Measurements from ENCODE around the gene VMA21. TPM values are rescaled to one million over a fixed set of nuclear protein-coding genes. Genes with fewer than 3 reads are reported as not detected.

VMA21 gene, protein sequence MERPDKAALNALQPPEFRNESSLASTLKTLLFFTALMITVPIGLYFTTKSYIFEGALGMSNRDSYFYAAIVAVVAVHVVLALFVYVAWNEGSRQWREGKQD
- 46.1 and 52.3 TPM in 2 replicates for total RNA-seq (2014; rRNA removed; shearing (Covaris generic); ENCODE audit: low replicate concordance)

DNA sequence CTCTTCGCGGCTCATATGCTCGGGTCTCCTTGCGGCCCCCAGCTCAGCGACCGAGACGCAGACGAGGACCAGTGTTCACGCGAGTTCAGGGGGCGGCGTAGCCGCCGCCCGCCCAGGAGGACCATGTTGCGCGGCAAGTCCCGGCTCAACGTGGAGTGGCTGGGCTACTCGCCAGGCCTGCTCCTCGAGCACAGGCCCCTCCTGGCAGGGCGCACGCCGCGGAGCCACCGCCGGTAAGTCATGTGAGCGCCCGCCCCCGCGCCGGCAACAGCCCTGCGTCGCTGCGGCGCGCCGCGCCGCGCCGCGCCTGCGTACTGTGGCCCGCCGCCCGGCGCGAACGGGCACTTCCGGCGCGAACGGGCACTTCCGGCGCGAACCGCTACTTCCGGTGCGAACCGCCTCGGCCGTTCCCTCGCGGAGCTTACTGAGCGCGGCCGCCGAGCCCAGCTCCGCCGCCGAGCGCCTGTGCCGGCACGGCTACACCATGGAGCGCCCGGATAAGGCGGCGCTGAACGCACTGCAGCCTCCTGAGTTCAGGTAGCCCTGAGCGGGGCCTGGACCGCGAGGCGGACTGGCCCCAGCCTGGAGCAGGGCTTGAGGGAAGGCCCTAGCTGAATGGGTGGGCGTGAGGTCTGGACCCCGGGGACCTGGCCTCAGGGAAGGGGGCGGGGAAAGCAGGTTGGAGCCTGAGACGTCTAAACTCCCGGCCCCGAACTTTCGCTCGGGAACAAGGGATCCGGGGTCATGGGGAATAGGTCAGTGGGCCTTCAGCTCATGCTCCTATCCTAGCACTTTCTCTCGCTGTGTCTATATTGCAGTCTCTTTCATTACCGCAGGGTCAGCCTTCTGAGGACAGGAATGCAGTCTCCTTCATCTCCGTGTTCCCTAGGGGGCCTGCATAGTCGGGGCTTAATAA is at the start of gene VMA21:
Gene VMA21, plus strand, starts transcription at position 382 of the 916 bp plus-strand sequence. Its CDS starts 103 bp downstream, at position 485.
- in situ Hi-C loops (cut with HindIII; ENCODE audit: low pct_unique_long_range_greater_than_20kb, low sequenced_read_pairs): no loop called here
- DNase-seq (ENCODE audit: low read depth): peak; percentile 84

DNA sequence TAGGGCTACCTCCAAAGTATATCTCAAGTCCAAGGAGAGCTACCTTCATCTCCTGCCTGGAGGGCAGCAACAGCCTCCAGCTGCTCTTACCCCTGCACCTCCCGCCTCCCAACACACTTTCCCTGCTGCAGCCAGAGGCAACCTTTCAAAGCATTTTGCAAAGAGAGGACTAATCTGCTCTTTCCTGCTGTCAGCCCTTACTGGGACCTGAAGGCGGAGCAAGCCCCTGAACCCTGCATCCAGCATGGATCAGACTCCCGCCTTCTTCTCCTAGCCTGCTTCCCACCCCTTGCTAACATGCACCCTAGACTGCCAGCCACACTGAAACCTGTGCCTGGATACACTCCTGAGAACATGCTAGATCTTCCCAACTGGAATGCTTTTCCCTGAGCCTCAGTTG is 37.7 kb upstream of the VMA21 start:
- in situ Hi-C loops (cut with HindIII; ENCODE audit: low pct_unique_long_range_greater_than_20kb, low sequenced_read_pairs): no loop called here
- no peak for DNase-seq (ENCODE audit: low read depth)

DNA sequence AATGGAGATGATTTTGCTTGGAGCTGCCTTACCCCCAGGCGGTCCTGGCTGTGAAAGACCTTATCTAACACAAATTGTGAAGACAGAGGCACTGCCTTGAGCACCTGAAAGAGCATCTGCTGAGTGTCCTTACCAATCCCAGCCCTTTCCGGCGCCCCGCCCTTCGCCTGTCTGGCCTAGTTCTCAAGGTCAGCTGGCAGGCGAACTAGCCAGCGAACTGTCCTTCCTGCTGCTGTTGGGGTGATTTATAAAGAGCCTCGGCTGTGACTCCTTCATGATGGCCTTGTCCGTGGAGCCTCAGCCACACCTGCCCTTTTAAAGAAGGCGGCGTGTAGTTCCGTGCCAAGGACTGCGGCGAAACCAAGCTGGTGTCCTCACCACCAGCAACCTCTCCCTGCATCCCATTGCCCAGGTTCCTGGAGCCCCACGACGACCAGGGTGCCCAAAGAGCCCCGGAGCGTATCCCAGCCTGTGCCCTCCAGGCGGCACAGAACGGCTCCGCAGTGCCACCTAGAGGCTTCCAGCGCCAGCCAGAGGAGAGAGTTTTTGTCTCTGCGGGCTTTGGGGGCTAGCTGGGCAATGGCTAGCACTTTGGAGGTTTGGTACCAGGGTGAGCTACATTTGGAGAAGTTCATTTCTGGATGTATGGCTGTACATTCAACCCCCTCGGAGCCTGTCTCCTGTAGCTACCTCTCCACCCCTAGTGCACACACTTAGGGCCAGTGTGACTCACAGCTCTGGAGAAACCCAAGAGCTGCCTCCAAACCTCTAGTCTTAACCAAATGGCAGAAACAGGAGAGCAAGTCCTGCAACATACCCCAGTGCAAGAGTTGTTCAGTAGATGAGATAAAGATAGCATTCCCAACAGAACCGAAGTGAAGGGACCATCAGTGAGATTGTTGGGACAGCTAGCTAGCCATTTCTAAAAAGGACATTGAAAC is 36.8 kb upstream of the VMA21 start:
- in situ Hi-C loops (cut with HindIII; ENCODE audit: low pct_unique_long_range_greater_than_20kb, low sequenced_read_pairs): no loop called here
- no peak for DNase-seq (ENCODE audit: low read depth)

DNA sequence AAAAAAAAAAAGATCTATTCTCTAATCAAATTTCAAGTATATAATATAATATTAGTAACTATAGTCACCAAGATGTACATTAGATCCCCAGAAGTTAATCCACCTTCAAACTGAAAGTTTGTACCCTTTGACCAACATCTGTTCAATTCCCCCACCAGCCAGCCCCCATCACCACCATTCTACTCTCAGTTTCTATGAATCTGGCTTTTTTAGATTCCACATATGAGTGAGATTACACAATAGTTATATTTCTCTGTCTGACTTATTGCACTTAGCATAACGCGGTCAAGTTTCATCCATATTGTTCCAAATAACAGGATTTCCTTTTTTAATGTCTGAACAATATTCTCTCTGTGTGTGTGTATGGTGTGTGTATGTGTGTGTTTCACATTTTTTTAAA is 33.7 kb upstream of the VMA21 start:
- DNase-seq (ENCODE audit: low read depth): no peak
- in situ Hi-C loops (cut with HindIII; ENCODE audit: low pct_unique_long_range_greater_than_20kb, low sequenced_read_pairs): no loop called here

DNA sequence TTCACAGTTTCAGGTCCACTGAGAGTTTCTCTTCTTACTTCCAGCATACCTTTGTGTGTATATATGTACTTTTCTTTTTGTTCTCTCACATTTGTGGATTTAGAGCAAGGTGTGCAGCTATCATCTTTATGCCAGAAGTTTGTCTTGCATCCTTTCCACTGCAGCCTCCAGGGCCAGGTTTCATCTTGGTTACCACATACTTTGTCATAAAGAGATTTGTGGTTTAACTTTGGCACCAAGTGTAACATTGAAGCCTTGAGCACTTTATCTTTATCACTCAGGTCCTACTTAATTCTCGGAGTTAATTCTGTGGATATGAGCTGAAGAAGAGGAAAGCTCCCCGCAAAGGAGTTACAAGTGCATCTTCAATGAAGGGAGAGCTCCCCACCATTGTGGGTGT is 31.4 kb upstream of the VMA21 start:
- in situ Hi-C loops (cut with HindIII; ENCODE audit: low pct_unique_long_range_greater_than_20kb, low sequenced_read_pairs): no loop called here
- DNase-seq (ENCODE audit: low read depth): no peak

DNA sequence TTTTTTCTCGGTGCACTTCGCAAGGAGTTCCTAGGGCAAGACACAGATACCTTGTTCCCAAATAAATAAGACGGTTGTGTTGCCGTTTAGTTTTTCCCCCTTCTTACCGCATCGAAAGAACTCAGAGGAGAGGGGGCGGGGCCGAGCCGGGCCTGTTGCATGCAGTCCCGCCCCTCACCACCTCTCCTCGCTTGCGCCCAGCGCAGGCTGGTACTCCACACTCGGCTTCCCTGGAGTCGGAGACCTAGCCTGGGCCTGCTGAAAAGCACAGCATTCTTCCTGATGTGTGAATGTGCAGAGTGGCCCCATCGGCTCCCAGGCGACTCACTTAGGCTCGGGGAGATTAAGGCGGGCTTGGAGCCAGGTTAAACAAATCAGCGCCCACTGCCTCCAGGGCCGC is 26.1 kb upstream of the VMA21 start:
- in situ Hi-C loops (cut with HindIII; ENCODE audit: low pct_unique_long_range_greater_than_20kb, low sequenced_read_pairs): no loop called here

DNA sequence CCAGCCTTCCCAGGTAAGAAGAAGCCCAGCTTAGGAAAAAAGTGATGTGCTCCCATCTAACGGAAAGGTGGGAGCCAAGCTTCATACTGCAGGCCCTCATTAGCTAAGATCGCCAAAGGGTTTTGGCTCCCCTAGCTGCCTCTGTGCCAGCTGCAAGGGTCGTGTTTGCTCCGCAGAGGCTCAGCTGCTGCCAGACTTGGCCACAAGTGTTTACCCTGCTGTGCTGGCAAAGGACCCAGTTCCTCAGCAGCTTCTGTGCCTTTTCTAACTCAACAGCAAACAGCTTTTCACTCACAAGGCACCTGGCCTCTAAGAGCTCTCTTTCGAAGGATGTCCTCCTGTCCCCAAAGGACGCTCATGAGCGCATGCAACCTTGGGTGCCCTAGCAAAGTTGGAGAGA is 12.2 kb upstream of the VMA21 start:
- DNase-seq (ENCODE audit: low read depth): no peak
- in situ Hi-C loops (cut with HindIII; ENCODE audit: low pct_unique_long_range_greater_than_20kb, low sequenced_read_pairs): no loop called here

More for the DNA sequence above, 26.1 kb upstream of the VMA21 start:
- no peak for DNase-seq (ENCODE audit: low read depth)

DNA sequence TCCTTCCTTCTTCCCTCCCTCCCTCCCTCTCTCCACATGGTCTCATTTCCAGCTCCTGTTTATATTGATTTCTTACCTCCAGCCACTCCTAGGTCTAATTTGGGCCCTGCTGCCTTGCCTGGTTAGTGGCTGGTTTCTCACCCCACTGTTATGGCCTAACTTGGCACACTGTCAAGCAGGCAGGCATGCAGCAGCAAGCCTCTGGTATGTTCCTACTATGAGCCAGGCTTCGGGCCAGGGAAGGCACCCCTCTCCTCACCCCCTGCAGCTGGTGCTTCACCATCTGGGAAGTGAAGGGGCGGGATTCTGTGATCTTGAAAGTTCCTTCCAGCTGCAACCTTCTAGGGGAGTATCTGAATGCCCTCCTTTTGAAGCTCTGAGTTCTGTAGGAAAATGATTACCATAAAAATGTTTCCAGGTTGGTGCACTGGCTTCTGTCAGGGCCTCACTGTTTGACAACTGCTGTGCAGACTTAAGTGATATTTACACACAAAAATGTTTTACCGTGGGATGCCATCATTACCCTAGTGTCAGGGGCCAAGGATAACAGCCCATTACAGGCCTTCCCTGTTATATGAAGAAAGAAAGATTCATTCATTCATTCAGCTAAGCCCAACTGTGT is 10.1 kb upstream of the VMA21 start:
- in situ Hi-C loops (cut with HindIII; ENCODE audit: low pct_unique_long_range_greater_than_20kb, low sequenced_read_pairs): no loop called here
- no peak for DNase-seq (ENCODE audit: low read depth)

DNA sequence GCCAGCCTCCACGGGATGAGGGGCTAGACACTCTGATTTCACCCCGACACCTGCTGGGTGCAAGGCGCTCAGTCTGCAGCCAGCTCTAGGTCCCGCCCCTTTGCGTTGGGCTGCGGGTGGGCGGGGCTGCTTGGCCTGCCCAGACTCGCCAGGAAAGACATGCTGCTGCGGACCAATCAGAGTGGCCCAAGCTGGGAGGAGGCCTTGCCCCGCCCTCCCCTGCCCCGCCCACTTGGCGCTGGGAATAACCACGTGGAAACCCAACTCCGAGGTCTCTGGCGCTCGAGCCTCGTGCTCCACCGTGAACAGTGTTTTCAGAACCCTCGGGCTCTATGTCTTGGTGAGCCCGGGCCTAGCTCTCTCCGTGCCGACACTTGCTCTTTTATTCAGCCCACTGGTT is 5.3 kb upstream of the VMA21 start:
- no peak for DNase-seq (ENCODE audit: low read depth)
- in situ Hi-C loops (cut with HindIII; ENCODE audit: low pct_unique_long_range_greater_than_20kb, low sequenced_read_pairs): no loop called here

DNA sequence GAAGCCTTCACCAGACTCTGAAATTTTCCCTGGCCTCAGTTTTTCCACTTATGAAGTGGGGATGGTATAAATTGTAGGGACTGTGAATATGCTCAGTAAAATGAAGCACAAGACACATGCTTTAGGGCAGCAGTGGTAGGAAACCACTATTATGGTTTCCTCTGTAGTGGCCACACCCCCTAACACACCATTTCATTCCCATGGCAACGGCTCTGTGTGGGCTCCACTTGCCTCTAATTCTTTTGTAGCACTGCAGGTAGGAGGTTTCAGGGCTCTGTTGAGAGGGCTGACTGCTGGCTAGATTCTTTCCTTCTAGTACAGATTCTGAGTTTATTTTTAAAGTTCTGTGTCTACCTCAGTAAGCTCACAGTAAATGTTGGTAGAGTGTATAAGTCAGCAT is 3.5 kb upstream of the VMA21 start:
- no peak for DNase-seq (ENCODE audit: low read depth)
- in situ Hi-C loops (cut with HindIII; ENCODE audit: low pct_unique_long_range_greater_than_20kb, low sequenced_read_pairs): no loop called here

DNA sequence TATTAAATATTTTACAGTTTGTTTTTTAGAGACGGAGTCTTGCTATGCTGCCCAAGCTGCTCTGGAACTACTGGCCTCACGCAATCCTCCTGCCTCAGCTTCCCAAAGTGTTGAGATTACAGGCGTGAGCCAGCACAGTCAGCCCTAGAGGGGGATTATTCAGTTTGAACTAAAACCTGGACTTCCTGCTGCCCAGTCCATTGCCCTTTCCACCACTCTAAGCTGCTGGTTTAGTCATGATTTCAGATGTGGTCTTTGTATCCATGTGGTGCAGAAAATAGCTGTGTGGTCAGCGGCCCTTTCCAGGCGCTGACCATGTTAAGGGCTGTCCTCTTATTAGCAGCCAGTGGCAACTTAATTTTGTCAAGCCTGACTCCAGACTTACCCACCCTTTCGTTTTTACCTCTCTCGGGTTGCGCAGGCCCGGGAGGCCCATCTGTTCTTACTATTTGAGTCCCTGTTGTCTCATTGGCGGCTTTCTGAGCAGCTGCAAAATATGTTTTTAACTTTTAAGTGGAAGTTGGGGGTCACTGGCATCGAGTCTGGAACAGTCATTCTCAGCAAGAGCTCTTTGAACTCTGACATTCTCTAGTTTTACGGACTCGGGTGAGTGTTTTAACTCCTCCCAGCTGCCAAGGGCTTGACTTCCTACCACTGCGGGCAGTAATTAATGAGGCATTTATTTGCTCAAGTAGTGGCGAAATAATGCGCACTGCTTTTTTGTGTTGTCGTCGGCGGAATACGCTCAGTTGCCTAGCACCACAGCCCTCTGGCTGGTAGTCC is 773 bp upstream of the VMA21 start:
- DNase-seq (ENCODE audit: low read depth): no peak
- in situ Hi-C loops (cut with HindIII; ENCODE audit: low pct_unique_long_range_greater_than_20kb, low sequenced_read_pairs): no loop called here

DNA sequence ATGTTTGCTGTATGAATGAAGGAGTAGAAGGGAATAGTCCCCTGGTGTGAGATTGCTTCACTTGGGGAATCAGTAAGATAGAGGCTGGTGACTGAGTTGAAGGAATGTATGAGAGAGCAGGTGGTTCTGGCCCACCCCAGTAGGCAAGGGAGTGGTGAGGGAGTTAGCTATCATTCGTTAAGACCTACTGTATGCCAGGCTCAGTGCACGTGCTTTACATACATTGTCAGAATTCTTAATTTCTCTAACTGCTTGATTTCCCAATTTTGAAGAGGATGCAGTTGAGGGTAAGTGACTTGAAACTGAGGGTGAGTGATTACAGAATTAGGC is 700 bp downstream of the VMA21 start:
- in situ Hi-C loops (cut with HindIII; ENCODE audit: low pct_unique_long_range_greater_than_20kb, low sequenced_read_pairs): no loop called here
- peak; percentile 8 for DNase-seq (ENCODE audit: low read depth)

DNA sequence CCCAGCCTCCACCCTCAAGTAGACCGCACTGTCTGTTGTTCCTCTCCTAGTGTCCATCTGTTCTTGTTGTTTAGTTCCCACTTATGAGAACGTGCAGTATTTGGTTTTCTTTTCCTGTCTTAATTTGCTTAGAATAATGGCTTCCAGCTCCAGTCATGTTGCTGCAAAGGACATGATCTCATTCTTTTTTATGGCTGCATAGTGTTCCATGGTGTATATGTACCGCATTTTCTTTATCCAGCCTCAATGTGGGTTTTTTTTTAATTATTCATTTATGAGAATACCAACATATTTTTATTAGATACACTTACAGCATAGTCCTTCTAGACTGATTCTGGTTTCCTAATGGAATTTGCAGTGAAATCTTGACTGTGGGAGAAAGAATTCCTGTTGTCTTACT is 1.3 kb downstream of the VMA21 start:
- in situ Hi-C loops (cut with HindIII; ENCODE audit: low pct_unique_long_range_greater_than_20kb, low sequenced_read_pairs): no loop called here

DNA sequence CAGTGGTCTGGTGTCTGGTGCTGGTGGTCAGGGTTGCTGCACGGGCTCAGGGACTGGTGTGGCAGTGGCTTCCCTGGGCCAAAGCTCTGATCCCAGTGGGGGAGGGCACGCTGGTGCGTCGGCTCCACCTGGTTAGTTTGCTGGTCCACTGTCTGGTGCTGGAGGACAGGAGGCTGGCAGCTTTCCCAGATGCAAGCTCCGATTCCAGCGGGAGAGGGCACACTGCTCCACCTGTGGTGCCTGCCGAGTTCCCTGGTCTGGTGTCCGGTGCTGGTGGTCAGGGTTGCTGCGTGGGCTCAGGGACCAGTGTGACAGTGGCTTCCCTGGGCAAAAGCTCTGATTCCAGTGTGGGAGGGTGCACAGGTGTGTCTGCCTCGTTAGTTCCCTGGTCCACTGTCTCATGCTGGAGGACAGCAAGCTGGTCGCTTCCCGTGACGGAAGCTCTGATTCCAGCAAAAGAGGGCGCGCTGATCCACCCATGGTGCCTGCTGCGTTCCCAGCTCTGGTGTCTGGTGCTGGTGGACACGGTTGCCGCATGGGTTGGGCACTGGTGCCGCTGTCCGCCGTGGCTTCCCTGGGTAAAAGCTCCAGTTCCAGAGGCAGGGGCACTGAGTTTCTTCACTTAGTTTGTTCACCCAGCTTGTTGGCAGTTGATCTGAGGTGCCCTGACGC is 5.8 kb downstream of the VMA21 start:
- in situ Hi-C loops (cut with HindIII; ENCODE audit: low pct_unique_long_range_greater_than_20kb, low sequenced_read_pairs): no loop called here
- no peak for DNase-seq (ENCODE audit: low read depth)

More for the DNA sequence above, 1.3 kb downstream of the VMA21 start:
- DNase-seq (ENCODE audit: low read depth): no peak

DNA sequence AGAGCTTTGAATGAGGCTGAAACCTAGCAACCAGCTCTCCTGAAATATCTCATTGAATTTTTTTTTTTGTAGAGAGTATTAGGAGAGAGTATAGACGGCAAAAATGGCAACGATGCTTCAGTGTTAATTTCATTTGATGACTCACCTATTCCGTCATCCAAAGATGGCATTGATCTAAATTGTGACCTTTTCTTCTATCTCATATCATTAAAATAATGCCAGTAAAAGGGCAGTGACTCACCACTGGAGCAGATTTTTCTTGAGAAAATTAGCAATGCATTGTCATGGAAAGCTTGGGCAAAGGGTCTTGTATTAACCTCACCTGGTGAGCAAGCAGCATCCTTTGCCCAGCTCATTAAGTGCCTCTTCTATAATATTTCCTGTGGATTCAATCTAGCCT is 19.6 kb downstream of the VMA21 start:
- in situ Hi-C loops (cut with HindIII; ENCODE audit: low pct_unique_long_range_greater_than_20kb, low sequenced_read_pairs): no loop called here
- no peak for DNase-seq (ENCODE audit: low read depth)

DNA sequence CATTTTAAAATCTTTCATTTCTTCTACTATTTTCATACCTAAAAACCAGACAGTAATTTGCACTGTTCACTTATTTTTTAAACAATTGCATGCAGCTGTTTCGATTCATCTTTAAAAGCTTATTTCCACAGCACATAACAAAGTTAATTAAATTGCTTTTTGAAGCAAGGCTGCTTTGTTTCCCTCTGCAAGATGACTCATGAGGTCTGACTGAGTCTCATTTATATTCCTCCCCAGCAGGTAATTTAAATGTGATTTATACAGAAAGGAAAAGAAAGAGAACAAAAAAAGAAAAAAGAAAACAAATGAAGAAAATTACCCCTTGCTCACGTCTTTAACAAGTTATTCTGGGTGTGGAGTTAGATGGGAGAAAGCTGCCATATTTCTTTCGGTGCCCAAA is 22.8 kb downstream of the VMA21 start:
- no peak for DNase-seq (ENCODE audit: low read depth)
- in situ Hi-C loops (cut with HindIII; ENCODE audit: low pct_unique_long_range_greater_than_20kb, low sequenced_read_pairs): no loop called here

DNA sequence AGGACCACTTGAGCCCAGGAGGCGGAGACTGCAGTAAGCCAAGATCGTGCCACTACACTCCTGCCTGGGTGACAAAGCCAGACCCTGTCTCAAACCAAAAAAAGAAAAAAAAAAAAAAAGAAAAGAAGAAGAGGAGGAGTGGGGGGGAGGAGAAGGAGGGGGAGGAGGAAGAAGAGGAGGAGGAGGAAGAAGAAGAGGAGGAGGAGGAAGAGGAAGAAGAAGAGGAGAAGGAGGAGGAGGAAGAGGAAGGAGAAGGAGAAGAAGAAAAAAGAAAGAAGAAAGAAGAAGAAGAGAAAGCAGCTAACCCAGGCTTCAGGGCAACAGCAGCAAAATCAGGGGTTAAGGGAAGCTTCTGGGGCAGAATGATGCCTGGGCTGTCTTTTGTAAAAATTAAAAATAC is 27.5 kb downstream of the VMA21 start:
- no peak for DNase-seq (ENCODE audit: low read depth)
- in situ Hi-C loops (cut with HindIII; ENCODE audit: low pct_unique_long_range_greater_than_20kb, low sequenced_read_pairs): no loop called here

Measured in Caki2 (cell line).